GM19467 (cell line): Measurements from ENCODE around the gene DCUN1D2.

Experiments used
- ATAC-seq: cut with Tn5 transposase; IDR thresholded peaks from one replicate; pipeline ENCODE4 v1.9.1; 2021; ENCODE audit warnings: mild to moderate bottlenecking, moderate library complexity; ENCODE audit not compliant: unreplicated experiment

Gene DCUN1D2

DNA sequence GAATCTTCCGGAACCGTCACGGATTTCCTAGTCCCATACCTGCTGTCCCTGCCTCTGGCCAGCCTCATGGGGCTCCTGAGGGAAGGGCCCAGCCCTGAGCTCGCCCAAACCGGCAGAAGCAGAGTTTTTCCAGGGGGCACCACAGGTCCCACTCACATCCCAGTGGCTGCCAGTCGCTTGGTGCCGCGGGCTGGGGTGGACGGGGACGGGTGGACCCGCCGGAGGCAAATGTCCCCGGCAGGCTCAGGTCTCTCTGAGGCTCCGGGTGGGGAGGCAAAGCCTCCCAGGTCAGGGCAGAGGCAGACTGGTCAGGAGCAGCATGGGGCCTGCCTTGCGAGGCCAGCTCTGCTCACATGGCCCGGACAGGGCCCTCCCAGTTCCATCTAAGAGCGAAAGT is 62.0 kb downstream of the DCUN1D2 start:
- no peak for ATAC-seq

- ATAC-seq, result no peak
These were observed 62.7 kb downstream of the DCUN1D2 start for GRCh38 chr13:113427562-113428468.

- no peak for ATAC-seq
These were observed 63.9 kb downstream of the DCUN1D2 start for GRCh38 chr13:113426591-113426986.

- ATAC-seq, result no peak
These were observed 64.4 kb downstream of the DCUN1D2 start for GRCh38 chr13:113425941-113426590.

DNA sequence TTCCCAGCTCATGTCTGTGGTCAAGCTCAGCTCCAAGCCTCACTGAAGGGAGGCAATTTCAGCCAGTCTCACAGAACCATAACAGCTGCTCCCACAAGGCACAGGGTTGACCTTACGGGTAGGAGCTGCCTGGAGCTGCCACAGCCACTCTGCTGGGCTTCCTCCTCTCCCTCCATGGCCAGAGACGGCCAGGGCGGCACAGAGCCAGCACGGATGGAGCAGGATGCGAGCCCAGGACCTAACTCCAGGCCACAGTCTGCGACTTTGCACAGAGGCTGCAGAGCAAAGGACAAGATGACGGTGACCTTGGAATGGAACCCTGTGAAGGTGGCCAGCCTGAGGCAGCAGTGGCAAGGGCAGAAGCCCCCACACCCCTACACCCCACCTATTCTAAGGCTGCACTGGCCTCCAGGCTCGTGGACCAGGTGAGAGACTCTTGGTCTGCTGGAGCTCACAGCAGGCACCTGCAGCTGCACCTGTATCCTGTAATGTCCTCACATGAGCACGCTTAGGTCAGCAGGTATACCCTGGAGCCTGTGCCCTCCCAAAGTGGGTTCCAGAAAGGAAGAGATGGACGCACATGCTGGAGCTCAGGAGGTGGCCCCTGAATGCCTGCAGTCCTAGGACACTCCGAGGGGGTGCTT is 66.9 kb downstream of the DCUN1D2 start:
- ATAC-seq, result no peak

- ATAC-seq, result no peak
These were observed 67.5 kb downstream of the DCUN1D2 start for GRCh38 chr13:113422807-113423519.

DNA sequence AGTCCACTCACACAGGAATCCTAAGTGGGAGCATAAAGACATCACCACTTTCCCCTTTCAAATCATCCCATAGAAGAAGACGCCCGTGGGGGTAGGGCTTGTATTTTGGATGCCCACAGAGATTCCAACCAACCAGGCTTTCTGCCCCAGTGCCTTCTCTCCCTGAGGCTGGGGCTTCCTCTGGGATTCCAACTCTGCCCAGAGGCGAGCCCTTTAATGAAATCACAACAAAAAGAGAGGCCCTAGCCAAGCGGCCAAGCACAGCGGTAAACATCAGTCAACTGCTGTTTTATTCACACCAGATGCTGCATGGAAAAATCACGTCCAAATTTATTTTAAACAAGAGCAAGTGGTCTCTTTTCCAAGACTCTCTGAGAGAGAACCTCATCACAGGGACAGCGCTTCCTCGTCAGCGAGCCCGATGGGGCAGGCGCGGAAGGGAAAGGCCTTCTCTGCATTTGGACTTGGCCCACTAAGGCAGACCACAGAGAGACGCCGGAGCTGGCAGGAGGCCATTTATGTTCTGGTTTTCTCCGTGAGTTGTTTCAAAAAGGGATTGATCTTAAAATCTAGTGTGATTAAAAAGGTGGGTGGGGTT is 68.7 kb downstream of the DCUN1D2 start:
- ATAC-seq, result no peak

GRCh38 chr13:113420833-113421600 is 69.5 kb downstream of the DCUN1D2 start:
- ATAC-seq, result no peak

- ATAC-seq, result no peak
These were observed 70.3 kb downstream of the DCUN1D2 start for GRCh38 chr13:113420232-113420631.

DNA sequence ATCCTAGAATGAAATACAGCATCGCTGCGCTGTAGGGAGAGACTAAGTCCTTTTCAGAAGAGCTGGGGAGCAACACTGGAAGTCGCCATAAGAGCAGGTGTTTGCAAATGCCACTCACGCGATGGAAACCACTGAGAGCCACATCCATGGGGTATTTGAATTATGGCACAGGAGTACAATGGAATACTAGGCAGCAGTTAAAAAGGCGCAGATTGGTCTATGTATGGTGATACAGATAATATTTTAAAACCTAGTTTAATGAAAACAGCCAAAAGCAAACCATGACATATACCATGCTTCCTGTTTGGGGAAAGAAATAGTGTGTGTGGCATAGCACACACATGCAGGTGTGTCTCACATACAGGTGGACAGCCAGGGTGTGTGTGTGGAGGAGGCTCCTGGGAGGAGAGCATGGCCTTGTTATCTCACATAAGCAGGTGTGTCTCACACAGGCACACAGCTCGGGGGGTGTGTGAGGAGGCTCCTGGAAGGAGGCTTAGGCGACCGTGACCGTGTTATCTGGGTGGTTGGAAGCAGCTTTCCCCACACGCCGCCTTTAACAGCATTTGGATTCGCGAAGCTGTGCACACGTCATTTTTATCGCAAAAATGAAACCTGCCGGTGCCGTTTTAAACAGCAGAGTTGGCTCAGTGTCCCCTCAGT is 70.8 kb downstream of the DCUN1D2 start:
- ATAC-seq, result no peak

DNA sequence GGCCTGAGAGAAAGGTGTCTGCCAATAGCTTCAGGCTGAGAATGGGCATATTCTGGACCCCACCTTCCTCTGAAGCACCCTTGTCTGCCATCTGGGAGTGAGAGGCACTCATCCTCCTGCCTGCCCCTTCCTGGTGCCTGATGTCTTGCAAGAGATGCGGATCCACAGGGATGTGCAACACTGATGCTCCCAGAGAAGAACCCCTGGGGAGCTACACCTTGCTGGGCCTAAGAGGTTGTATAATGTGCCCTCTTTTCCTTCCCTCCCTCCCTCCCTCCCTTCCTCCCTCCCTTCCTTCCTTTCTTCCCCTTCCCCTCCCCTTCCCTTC is 71.8 kb downstream of the DCUN1D2 start:
- no peak for ATAC-seq

DNA sequence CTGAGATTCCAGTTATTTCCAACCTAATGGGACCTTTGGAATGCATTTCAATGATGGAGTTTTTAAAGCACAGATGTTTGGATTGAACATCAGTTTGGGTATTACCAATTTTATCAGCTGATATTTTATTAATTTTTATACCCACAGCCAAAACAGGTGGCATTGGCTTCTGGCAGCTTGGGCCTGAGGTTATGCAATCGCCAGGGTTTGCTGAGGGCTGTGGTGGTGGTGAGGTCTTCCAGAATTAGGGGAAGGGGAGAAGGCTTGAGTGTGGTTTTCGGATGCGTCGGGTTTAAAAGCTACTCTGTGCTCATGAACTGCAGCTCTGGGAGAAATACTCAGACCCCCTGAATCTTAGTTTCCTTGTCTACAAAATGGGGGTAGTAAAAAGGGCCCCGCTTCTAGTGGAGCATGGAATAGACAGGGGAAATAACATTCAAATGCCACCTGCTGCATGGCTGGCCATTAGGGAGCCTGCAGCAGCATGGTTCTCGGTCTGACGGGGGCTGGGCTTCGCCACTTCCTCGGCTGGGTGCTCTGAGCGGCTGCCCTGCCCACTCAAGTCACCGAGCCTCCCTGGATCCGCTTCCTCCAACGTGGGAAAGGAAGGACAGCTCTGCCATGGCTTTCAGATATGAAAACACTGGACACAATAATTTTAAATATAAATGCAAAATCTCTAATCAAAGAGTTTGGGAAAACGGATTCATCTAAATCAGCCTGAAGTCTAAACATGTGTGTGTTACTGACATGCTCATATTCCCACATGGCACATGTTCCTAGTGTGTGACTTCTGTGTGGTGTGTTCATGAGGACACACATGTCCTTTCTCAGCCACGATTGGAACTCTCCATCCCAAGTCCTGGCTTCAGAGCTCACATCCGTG is 72.4 kb downstream of the DCUN1D2 start:
- no peak for ATAC-seq

- no peak for ATAC-seq
These were observed 73.3 kb downstream of the DCUN1D2 start for GRCh38 chr13:113417008-113417751.

DNA sequence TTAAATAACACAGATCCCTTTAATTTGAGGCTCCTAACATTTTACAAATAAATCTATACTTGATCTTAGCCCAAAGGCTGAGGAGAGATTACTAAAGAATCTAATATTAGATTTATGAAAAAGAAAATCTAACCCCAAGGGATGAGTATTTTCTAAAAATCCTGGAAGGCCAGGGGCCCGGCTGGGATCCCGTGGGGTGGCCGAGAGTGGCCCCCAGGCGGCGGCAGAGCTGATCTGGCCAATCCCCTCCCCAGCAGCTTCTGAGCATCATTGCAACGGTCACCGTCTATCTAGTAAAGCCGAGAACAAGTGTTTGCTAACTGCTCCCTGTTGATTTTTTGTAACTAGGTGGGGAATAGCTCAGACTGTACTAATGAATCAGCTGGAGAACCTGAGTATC is 74.7 kb downstream of the DCUN1D2 start:
- no peak for ATAC-seq

DNA sequence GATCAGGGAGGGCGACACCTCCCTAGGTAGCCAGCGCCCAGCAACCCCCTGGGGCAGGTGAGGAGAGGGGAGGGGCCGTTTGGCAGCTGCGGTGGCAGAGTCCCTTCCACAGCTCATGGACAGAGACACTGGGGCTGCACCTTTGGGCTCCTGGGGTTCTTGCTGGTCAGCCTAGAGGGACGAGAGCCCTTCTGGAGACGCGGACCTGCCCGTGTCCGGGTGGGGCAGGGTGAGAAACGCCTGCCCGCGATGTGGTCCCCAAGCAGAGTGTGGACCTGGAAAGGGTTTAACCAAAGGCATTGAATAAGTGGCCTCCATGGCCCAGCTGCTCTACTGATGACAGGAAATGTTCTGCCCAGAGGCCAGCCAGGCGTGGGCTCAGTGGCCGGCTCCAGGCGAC is 75.5 kb downstream of the DCUN1D2 start:
- ATAC-seq, result no peak

DNA sequence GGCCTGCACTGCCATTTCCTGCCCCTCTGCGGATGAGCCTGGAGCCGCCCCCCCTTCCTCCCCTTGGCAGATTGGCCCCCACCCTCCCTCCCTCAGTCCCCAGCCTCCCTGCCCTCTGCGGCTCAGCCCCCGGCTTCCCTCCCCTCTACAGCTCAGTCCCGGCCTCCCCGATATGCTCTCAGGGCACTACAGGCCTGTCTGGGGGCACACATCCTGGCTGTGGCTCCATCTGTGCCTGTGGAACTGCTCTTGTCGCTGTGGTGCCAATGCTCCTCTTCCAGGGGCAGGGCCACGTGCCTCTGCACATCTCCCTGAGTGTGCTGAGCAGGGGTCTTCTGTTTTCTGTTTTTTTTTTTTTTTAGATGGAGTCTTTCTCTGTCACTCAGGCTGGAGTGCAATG is 76.2 kb downstream of the DCUN1D2 start:
- no peak for ATAC-seq

- ATAC-seq, result no peak
These were observed 76.6 kb downstream of the DCUN1D2 start for GRCh38 chr13:113413898-113414282.
